Activated CD4-positive, CD25-positive, alpha-beta regulatory T cell treated with anti-CD3 and anti-CD28 coated beads, Interleukin-2, amount 50 U/mL, for 16 hours (primary cell): ENCODE data around the gene SBF2.
"Not testable (repeated sequence)": the region's sequence is repeated elsewhere in the genome, so short reads cannot be mapped to it uniquely, and the experiment has no call there.

Experiments used
- DNase-seq: peaks from one replicate; pipeline ENCODE4 v3.0.0-alpha.2; 2020; ENCODE audit warnings: low read depth, low spot score

SBF2 gene

DNA sequence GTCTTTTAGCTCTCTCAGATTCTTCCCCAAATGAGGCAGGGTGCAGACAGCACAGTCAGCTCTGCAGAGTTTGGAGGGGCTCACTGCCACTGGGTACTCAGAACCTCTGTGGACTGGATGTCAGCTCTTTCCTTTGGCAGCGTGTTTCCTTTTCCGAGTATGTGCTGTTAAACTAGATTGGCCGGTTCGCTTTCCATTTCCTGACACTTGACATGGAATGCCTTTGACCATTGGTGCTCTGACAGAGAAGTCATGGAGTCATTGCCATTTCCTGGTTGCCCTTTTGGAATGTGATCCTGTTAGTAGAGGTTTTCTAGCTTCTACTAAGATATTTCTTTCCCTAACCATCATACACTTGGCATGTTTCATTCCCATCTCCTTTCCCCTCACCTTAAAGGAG lies 543.5 kb downstream of the SBF2 start:
- no peak for DNase-seq

GRCh38 chr11:9748361-9748970 lies 545.6 kb downstream of the SBF2 start:
- no peak for DNase-seq

- no peak for DNase-seq
Observed at GRCh38 chr11:9747828-9748227, 546.2 kb downstream of the SBF2 start.

- DNase-seq, result no peak
Observed at GRCh38 chr11:9747229-9747628, 546.8 kb downstream of the SBF2 start.

- DNase-seq, result no peak
Observed at GRCh38 chr11:9745411-9746211, 548.4 kb downstream of the SBF2 start.

GRCh38 chr11:9743512-9743911 lies 550.5 kb downstream of the SBF2 start:
- not testable (repeated sequence) for DNase-seq

DNA sequence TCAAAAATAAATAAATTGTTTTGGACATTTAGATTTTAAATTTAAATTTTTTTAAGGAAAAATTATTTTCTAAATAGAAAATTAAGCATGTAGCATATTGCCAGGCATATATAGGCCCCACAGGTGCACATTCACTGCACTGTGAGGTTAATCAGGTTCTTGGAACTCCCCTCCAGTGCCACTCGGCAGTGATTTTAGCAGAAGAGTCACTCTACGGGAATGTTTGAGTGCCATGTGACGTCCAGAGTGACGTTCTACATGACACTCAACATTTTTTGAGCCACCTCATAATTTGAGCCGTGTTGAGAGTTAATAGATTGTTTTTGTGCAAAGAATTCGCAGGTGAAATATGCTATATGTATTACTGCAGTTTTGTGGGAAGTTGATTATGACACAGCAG lies 552.8 kb downstream of the SBF2 start:
- DNase-seq, result no peak

- no peak for DNase-seq
Observed at GRCh38 chr11:9740202-9740883, 553.7 kb downstream of the SBF2 start.

GRCh38 chr11:9739123-9739900 lies 554.7 kb downstream of the SBF2 start:
- no peak for DNase-seq

DNA sequence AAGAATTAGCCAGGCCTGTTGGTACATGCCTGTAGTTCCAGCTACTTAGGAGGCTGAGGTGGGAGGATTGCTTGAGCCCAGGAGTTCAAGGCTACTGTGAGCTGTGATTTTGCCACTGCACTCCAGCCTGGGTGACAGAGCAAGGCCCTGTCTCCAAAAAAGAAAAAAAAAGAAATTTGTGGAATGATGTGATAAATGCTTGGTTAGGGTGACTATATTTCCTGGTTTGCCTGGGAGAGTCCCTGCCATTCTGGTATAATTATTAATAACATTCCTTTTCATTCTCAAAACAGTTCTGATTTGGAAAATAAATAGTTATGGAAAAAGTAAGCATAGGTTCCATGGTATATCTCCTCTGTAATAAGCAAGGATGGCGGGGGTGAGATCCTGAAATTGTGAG lies 555.3 kb downstream of the SBF2 start:
- DNase-seq, result no peak

DNA sequence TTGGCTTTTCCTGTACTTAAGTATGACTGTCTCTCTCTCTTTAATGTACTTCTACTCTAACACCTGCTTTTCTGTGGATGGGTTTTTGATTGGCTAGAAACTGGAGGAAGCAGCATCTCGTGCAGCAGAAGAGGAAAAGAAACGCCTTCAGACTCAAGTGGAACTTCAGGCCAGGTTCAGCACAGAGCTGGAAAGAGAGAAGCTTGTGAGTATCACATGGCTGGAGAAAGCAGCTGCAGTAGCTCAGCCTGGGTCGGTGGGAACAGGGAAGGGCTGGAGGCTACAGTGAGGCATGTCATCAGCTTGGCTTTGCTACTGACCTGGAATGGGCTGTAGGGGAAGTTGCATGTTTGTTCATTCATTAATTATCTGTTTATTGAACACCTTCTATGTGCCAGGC lies 555.9 kb downstream of the SBF2 start:
- DNase-seq, result no peak

GRCh38 chr11:9736365-9736764 lies 557.7 kb downstream of the SBF2 start:
- no peak for DNase-seq

GRCh38 chr11:9735919-9736318 lies 558.1 kb downstream of the SBF2 start:
- DNase-seq, result no peak

GRCh38 chr11:9735236-9735635 lies 558.8 kb downstream of the SBF2 start:
- DNase-seq, result no peak

DNA sequence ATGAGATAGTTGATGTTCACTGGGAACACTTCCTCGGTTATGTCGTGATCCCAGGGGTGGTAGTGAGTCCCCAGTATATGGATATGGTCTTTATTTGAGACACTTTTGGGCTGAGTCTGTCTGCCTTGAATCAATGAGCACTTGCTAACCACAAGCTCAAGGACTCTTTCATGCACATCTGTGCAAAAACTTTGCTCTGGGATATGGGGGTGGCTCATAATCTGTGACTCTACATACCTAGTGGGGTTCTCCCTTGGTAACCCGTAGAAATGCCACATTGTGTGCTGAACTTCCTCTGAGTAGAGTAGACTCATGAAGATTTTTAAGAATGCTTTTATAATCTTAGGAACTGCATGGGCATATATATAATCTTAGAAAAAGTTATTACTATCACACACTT lies 560.8 kb downstream of the SBF2 start:
- no peak for DNase-seq

DNA sequence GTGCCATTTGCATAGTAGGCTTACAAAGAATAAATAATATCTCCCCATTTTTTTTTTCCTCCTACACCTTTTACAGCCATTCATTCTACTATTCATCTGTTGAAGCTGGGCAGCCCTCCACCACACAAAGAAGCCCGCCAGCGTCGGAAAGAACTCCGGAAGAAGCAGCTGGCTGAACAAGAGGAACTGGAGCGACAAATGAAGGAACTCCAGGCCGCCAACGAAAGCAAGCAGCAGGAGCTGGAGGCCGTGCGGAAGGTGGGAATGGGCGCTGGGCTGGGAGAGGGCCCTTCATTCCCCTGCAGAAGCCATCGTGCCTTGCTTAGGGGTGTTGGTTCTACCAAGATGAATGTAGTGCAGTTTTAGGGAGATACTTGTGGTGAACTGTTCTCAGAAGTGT lies 561.6 kb downstream of the SBF2 start:
- DNase-seq, result no peak

DNA sequence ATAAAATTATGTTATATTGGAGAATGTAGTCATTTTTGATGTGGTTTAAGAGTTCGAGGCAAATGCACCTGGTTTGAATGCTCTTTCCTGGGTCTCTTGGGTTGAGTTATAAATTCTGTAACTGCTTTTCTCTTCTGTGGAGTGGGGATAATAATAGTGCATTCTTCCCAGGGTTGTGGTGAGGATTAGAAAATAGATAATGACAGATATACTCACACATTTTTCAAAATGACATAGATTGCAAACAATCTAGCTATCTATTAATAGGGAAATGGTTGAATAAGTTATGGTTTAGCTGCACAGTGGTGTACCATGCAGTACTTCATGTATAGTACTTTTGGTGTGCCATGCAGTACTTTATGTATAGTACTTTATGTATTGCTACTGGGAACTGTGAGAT lies 562.8 kb downstream of the SBF2 start:
- DNase-seq, result no peak
